HG02870 (cell line): ENCODE results near the gene KAZN.
"Not testable (repeated sequence)": the region's sequence is repeated elsewhere in the genome, so short reads cannot be mapped to it uniquely, and the experiment has no call there.

Experiments used
- ATAC-seq: cut with Tn5 transposase; IDR thresholded peaks from one replicate; pipeline ENCODE4 v1.9.1; 2021; ENCODE audit warnings: mild to moderate bottlenecking, moderate library complexity; ENCODE audit not compliant: unreplicated experiment

The KAZN gene

DNA sequence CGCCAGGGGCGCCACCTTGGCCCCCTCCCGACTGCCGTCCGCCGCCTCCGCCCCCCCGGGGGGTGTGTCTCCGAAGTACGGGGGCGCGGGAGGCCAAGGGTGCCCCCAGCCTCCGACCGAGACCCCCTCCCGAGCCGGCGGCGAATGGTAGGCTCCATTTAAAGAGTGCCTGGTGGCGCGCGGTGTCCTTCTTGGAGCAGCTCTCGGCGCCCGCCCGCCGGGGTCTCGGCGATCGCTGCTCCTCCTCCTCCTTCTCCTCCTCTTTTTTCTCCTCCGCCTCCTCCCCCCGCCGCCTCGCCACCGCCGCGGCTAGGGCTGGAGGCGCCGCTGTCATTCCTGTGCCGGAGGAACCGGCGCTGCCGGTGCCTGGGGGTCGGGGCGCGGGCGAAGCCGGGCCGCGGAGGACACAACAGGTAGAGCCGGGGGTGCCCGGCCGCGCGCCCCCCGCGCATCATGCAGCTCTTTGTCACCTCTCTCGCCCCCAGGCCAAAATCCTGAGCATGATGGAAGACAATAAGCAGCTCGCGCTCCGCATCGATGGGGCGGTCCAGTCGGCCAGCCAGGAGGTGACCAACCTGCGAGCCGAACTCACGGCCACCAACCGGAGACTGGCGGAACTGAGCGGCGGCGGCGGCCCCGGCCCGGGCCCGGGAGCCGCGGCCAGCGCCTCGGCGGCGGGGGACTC lies at the start of gene KAZN:
KAZN (plus strand) TSS at position 188 of the 685 bp plus-strand sequence.
- ATAC-seq, result no peak

DNA sequence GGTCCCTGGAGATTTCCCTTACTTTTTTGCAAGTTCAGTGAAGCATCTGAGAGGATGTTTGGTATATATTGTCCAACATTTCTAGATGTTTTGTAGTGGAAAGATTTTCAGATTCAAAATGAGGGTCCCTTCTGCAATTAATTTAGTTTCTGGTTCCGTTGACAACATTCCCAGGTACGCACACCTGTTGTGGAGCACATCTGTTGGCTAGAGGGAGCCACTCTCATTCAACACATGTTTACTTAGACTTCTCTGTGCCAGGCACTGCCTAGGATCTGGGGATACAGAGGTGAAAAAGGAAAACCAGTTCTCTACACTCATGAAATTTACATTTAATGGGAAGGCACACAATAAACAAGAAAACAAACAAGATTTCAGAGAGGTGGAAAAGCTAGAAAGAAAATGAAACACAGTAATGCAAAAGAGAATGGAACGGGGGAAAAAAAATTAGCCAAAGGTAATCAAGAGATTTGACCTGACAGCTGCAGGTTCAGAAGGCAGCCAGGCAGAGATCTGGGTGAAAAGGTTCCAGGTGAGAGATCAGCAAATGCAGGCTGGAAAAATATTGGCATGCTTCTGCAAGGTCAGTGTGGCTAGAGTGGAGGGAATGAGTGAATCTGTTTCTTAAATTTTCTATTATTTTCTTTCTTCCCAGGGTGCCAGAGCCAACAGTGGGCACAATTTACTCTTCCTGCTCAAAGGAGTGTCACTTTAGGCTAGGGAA lies 48.4 kb upstream of the KAZN start:
- no peak for ATAC-seq

- ATAC-seq, result no peak
Measured at GRCh38 chr1:14551386-14551785, 47.1 kb upstream of the KAZN start.

DNA sequence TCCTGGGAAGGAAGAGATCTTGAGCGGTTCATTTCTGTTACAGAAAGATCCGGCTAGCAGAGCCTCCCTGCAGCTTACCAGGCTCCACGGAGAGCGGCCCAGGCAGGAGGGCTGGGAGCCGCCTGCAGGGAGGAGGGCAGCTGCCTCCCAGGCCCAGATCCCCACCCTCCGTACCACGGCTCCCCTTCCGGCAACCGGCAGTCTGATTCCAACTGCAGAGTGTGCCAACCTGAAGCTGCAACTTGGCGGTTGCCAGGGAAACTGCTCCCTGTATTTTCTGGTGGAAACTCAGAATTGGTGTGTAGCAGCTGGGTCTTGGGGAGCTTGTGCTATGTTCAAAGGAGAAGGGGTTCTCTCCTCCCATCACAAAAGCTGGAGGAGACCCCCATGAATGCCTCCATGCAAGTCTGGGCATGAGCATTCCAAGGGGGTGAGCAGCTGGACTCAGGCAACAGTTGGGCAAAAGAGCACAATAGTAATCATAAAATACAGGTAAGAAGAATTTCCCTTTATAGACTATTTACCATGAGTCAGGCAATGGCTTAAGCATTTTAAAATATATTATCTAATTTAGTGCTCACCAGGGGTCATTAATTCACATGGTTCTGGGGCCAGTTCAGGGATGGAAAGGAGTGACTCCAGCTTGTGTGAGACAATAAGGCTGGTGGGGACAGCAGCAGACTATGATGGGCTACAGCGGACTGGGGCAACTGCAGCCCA lies 46.1 kb upstream of the KAZN start:
- no peak for ATAC-seq

- no peak for ATAC-seq
Measured at GRCh38 chr1:14553711-14554110, 44.8 kb upstream of the KAZN start.

DNA sequence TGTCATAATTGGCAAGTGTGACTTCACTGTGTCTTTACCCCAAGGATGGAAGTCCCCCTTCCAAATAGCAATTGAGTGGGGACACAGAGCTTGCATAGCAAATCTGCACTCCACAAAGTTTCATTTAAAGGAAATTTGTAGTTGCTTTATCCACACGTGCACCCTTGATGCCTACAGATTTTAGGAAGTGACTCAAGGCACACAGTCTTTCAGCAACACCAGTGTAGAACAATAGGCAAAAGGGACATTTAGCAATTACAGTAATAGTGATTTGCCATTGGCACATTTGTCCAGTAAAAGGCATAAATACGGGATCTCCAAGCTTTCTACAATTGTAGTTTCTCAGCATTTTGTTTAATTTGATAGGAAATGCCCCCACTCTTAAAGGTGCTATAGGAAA lies 43.4 kb upstream of the KAZN start:
- ATAC-seq, result no peak

DNA sequence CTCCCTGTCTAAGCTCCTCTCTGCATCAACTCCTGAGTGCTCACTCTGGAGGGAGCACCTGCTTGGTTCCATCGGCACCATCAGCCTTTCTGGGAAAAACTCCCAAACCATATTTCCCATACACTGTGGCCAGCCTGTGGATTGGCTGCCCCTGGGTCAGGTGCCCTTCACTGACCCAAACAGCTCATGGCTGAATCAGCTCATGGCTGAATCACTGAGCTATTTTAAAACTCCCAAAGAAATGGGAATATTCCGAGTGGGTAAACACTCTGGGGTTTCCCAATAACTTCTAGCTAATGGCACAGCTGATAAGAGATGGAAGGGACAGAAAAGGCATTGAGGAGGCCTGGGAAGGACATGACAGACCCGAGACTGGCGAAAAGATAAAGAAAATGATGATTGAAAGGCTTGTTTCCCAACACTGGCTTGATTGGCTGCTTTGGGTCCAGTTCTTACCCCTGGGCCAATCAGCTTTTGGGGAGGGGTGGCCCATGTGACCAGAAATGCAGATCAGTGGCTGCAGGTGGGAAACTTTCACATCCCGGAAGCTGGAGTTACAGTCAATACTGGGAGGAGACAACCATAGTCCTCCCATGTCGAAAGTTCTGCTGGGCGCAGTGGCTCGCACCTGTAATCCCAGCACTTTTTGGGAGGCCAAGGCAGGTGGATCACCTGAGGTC lies 37.3 kb upstream of the KAZN start:
- no peak for ATAC-seq

DNA sequence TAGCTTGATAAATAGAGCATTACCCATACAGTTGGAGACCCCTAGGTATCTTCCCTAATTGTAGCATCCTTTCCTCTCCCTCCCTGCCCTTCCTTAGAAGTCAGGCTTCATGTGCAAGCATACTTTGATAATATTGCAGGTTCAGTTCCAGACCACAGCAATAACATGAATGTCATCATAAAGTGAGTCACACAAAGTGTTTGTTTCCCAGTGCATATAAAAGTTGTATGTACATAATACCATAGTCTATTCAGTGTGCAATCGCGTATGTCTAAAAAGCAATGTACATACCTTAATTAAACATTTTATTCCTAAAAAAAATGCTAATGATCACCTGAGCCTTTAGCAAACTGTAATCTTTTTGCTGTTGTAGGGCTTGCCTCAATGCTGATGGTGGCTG lies 33.4 kb upstream of the KAZN start:
- no peak for ATAC-seq

GRCh38 chr1:14567056-14567455 lies 31.4 kb upstream of the KAZN start:
- ATAC-seq, result no peak

GRCh38 chr1:14567903-14568302 lies 30.6 kb upstream of the KAZN start:
- ATAC-seq, result no peak

DNA sequence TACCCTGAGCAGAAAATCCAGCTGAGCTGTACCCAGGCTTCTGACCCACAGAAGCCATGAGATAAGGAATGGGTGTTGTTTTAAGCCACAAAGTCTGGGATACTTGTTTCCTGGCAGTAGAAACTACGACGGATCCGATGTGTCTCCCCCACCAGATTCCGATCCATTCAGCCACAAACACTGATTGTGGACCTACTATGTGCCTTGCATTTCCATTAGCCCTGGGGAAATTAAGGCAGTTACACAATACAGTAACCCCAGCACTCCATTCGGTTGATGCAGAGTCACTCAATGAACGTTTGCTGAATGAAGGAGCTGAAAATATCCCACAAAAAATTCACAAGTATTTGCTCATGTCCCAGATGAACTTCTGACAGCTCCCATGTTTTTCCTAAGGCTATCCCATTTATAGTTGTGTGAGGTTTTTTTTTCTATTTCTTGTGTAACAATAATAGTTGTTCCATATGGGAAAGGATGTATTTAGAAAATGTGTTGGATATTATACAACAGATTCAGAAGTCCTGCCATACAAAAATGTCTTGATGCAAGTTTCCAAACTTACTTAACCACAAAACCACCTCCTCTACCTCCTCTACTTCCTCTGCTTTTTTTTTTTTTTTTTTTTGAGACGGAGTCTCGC lies 29.6 kb upstream of the KAZN start:
- ATAC-seq, result no peak

DNA sequence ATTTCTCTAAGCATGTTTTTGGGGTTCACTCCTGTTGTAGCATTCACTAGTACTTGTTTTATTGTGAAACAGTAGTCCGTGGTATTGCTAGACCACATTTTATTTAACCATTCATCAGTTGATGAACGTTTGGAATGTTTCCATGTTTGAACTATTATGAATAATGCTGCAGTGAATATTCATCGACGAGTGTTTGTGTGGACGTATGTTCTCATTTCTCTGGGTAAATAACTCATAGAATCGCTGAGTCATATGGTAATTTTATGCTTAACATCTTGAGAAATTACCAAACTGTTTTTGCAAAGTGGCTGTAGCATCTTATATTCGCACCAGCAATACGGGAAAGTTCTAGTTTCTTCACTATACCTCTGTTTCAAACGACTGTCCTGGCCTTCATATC lies 28.0 kb upstream of the KAZN start:
- ATAC-seq, result no peak

- ATAC-seq, result no peak
Measured at GRCh38 chr1:14571810-14572767, 26.4 kb upstream of the KAZN start.

- ATAC-seq, result no peak
Measured at GRCh38 chr1:14572861-14573260, 25.6 kb upstream of the KAZN start.

DNA sequence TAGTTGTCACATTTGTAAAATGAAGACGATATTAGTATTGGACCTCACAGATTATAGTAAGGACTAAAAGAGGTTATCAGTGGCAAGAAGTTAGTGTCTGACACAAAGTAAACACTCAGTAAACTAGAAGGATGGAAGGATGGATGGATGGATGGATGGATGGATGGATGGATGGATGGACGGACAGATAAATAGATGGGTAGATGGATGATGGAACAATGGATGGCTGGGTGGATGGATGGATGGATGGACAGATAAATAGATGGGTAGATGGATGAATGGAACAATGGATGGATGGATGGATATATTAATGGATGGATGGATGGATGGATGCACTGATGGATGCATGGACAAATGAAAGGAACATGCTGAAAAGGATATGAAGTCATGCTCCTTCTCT lies 22.3 kb upstream of the KAZN start:
- ATAC-seq, result no peak

- no peak for ATAC-seq
Measured at GRCh38 chr1:14577261-14577660, 21.2 kb upstream of the KAZN start.

GRCh38 chr1:14578156-14578555 lies 20.3 kb upstream of the KAZN start:
- ATAC-seq, result no peak

DNA sequence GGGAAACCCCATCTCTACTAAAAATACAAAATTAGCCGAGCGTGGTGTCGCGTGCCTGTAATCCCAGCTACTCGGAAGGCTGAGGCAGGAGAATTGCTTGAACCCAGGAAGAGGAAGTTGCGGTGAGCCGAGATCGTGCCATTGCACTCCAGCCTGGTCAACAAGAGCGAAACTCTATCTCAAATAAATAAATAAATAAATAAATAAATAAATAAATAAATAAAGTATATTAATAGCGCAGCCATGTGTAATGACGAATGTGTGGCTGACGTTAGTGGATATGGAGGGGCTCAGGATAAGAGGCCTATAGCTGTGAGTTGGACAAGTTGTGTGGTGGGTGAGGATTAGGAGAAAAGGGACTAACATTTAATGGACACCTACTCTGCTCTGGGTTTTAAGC lies 18.2 kb upstream of the KAZN start:
- not testable (repeated sequence) for ATAC-seq

DNA sequence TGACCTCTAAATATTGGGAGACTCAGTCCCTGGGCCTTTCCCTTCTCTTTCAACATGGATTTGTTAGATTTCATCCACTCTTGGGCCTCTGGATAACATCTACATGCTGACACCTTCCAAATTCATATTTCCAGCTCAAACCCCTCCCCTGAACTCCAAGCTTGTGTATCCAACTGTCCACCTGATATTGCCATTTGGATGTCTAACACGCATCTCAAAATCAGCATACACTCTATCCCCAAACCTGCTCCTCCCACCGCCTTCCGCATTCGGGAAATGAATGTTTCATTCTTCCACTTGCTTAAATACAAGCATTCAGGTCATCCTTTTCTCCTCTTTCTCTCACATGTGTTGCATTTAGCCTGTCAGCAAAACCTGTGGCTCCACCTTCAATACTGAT lies 17.5 kb upstream of the KAZN start:
- ATAC-seq, result no peak

DNA sequence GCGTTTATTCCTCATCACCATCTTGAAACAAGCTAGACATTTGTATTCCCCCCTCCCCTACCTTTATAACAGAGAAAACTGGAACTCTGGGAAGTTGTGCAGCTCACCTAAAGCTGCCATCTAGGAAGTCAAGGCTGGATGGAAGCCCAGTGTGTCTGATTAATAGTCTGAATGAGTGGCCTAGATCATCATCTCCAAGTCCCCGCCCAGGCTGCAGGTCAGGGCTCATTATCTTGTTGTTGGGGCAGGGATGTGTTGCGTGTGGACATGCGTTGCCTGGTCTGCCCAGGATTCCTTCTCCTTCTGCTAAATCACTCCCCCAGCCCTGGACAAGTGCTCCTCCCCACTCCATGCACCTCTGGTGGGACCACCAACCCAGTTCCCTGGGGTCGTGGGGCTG lies 14.7 kb upstream of the KAZN start:
- ATAC-seq, result no peak
